ENCODE measurements around the gene PJA2.

DNA sequence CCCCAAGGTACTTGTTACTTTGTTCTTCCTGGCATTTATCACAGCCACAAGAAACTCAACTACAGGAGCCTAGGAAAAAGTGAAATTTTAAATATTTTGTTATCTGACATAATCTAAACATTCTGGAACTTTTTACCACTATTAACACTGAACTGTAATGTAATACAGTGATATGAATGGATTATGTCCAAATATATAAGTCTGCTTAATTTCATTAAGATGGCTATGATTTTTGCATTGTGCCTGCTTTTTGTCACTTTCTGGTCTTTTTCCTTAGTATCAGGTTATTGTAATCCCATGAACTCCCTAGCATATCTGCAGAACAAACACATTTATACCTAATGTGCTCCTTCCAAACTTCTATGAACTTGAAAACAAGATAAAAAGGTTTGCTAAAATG is 35.8 kb downstream of the PJA2 start:
- TF ChIP-seq NFE2L2 (conservative IDR thresholded peaks at IDR 0.05; ENCODE audit: low read length): no peak
- TF ChIP-seq, protein P1, sequence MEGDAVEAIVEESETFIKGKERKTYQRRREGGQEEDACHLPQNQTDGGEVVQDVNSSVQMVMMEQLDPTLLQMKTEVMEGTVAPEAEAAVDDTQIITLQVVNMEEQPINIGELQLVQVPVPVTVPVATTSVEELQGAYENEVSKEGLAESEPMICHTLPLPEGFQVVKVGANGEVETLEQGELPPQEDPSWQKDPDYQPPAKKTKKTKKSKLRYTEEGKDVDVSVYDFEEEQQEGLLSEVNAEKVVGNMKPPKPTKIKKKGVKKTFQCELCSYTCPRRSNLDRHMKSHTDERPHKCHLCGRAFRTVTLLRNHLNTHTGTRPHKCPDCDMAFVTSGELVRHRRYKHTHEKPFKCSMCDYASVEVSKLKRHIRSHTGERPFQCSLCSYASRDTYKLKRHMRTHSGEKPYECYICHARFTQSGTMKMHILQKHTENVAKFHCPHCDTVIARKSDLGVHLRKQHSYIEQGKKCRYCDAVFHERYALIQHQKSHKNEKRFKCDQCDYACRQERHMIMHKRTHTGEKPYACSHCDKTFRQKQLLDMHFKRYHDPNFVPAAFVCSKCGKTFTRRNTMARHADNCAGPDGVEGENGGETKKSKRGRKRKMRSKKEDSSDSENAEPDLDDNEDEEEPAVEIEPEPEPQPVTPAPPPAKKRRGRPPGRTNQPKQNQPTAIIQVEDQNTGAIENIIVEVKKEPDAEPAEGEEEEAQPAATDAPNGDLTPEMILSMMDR (IDR thresholded peaks at IDR 0.05): no peak
- no peak for TF ChIP-seq HDAC2 (IDR thresholded peaks at IDR 0.05)
- no peak for TF ChIP-seq MYC (IDR thresholded peaks at IDR 0.05; ENCODE audit: borderline replicate concordance, low read length)
- no peak for TF ChIP-seq POLR2A (IDR thresholded peaks at IDR 0.05; ENCODE audit: low read length)
- no peak for TF ChIP-seq RAD21 (conservative IDR thresholded peaks at IDR 0.05 in 1 of 2, IDR thresholded peaks at IDR 0.05 in 1 of 2)
- no peak for TF ChIP-seq EP300 (IDR thresholded peaks at IDR 0.05)
- TF ChIP-seq, protein P2, sequence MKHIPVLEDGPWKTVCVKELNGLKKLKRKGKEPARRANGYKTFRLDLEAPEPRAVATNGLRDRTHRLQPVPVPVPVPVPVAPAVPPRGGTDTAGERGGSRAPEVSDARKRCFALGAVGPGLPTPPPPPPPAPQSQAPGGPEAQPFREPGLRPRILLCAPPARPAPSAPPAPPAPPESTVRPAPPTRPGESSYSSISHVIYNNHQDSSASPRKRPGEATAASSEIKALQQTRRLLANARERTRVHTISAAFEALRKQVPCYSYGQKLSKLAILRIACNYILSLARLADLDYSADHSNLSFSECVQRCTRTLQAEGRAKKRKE (CRISPR knock-in tag; IDR thresholded peaks at IDR 0.05; ENCODE audit: low read depth): no peak
- no peak for TF ChIP-seq RARB (CRISPR knock-in tag; IDR thresholded peaks at IDR 0.05)
- TF ChIP-seq BHLHE40 (IDR thresholded peaks at IDR 0.05; ENCODE audit: low read depth, low read length): no peak
- TF ChIP-seq, protein P3, sequence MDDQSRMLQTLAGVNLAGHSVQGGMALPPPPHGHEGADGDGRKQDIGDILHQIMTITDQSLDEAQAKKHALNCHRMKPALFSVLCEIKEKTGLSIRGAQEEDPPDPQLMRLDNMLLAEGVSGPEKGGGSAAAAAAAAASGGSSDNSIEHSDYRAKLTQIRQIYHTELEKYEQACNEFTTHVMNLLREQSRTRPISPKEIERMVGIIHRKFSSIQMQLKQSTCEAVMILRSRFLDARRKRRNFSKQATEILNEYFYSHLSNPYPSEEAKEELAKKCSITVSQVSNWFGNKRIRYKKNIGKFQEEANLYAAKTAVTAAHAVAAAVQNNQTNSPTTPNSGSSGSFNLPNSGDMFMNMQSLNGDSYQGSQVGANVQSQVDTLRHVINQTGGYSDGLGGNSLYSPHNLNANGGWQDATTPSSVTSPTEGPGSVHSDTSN (IDR thresholded peaks at IDR 0.05): no peak
- no peak for TF ChIP-seq KDM1A (IDR thresholded peaks at IDR 0.05; ENCODE audit: low read depth)
- TF ChIP-seq, protein P4, sequence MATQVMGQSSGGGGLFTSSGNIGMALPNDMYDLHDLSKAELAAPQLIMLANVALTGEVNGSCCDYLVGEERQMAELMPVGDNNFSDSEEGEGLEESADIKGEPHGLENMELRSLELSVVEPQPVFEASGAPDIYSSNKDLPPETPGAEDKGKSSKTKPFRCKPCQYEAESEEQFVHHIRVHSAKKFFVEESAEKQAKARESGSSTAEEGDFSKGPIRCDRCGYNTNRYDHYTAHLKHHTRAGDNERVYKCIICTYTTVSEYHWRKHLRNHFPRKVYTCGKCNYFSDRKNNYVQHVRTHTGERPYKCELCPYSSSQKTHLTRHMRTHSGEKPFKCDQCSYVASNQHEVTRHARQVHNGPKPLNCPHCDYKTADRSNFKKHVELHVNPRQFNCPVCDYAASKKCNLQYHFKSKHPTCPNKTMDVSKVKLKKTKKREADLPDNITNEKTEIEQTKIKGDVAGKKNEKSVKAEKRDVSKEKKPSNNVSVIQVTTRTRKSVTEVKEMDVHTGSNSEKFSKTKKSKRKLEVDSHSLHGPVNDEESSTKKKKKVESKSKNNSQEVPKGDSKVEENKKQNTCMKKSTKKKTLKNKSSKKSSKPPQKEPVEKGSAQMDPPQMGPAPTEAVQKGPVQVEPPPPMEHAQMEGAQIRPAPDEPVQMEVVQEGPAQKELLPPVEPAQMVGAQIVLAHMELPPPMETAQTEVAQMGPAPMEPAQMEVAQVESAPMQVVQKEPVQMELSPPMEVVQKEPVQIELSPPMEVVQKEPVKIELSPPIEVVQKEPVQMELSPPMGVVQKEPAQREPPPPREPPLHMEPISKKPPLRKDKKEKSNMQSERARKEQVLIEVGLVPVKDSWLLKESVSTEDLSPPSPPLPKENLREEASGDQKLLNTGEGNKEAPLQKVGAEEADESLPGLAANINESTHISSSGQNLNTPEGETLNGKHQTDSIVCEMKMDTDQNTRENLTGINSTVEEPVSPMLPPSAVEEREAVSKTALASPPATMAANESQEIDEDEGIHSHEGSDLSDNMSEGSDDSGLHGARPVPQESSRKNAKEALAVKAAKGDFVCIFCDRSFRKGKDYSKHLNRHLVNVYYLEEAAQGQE (IDR thresholded peaks at IDR 0.05): no peak
